OCI-LY1 (cell line): ENCODE measurements around the gene FEM1A.

ENCODE experiments used
- EZH2 ChIP-seq: fragments of 200-600 bp; sonication (generic), shearing (Covaris generic); IDR thresholded peaks from 2 replicates; pipeline ENCODE4 v1.8.0; 2017; ENCODE audit warnings: borderline replicate concordance, mixed run types, mild to moderate bottlenecking, antibody characterized with exemption, low read length, moderate library complexity, mixed read lengths
- TF ChIP-seq, protein P1 (sequence below): fragments of 200-600 bp; sonication (generic), shearing (Covaris generic); IDR thresholded peaks from 2 replicates; pipeline ENCODE4 v1.5.1; 2017; ENCODE audit warnings: mild to moderate bottlenecking, antibody characterized with exemption, low read length, moderate library complexity, mixed read lengths

DNA sequence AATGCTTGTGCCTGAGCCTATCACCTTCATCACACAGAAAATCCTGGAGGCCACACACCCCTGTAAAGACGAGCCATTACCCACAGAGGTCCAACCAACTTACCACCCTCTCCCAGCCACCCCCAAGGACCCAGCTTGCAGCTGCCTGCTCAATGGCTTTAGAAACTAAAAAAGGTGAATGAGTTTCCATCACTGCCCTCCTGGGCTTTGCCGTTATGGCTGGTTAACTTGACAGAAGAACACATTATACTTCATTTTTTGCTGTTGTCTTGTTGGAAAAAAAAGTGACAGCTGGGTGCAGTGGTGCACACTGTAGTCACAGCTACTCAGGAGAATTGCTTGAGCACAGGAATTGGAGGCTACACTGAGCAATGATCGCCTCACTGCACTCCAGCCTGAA is 17.4 kb upstream of the FEM1A start:
- TF ChIP-seq, protein P1, sequence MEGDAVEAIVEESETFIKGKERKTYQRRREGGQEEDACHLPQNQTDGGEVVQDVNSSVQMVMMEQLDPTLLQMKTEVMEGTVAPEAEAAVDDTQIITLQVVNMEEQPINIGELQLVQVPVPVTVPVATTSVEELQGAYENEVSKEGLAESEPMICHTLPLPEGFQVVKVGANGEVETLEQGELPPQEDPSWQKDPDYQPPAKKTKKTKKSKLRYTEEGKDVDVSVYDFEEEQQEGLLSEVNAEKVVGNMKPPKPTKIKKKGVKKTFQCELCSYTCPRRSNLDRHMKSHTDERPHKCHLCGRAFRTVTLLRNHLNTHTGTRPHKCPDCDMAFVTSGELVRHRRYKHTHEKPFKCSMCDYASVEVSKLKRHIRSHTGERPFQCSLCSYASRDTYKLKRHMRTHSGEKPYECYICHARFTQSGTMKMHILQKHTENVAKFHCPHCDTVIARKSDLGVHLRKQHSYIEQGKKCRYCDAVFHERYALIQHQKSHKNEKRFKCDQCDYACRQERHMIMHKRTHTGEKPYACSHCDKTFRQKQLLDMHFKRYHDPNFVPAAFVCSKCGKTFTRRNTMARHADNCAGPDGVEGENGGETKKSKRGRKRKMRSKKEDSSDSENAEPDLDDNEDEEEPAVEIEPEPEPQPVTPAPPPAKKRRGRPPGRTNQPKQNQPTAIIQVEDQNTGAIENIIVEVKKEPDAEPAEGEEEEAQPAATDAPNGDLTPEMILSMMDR, result no peak
- TF ChIP-seq EZH2, result no peak
